ENCODE results near the gene C1orf35. TPM values are rescaled to one million over a fixed set of nuclear protein-coding genes. Genes with fewer than 3 reads are reported as not detected.
A peak's percentile ranks its signal among the peaks of the same experiment; 100 is the strongest.

C1orf35 gene
- total and polyA plus RNA-seq, 4 donors, result 4.0 to 7.5 (median 6.4) TPM

- Histone ChIP-seq H3K36me3 (ENCODE audit: control insufficient read depth in 4 of 4, insufficient read depth in 3 of 4, low read depth in 1 of 4, low read length in 3 of 4) (peaks cover 4 to 19% (median 12%) of the 10 kb centered on the region in 4 donors), H3K9me3 (ENCODE audit: control insufficient read depth in 4 of 4, low read length in 3 of 4) (no peaks in the 10 kb centered on the region), H3K27ac (ENCODE audit: low read depth in 1 of 2, low read length in 2 of 2) (peak overlapping the region; percentile 82 to 89), H3K4me3 (ENCODE audit: low read depth in 1 of 3, low read length in 3 of 3) (no peak overlapping the region), H3K4me1 (ENCODE audit: control insufficient read depth in 4 of 4, insufficient read depth in 4 of 4, low read length in 3 of 4) (peaks cover 10 to 57% (median 38%) of the 10 kb centered on the region in 4 donors), H3K27me3 (ENCODE audit: control insufficient read depth in 4 of 4, insufficient read depth in 4 of 4, low read length in 3 of 4) (no peaks in the 10 kb centered on the region), H3K9ac (ENCODE audit: low read depth in 1 of 2, low read length in 2 of 2) (no peak overlapping the region)
- TF ChIP-seq JUND (IDR thresholded peaks at IDR 0.05) (no peak), HNF4G (IDR thresholded peaks at IDR 0.05) (no peak), SP1 (IDR thresholded peaks at IDR 0.05) (peak; percentile 23), EGR1 (IDR thresholded peaks at IDR 0.05; ENCODE audit: low read depth in 2 of 2) (no peak), HNF4A (conservative IDR thresholded peaks at IDR 0.05) (peak in 1 of 2 donors; percentile 13), FOXA1 (IDR thresholded peaks at IDR 0.05) (no peak), RXRA (IDR thresholded peaks at IDR 0.05) (peak in 1 of 2 donors; percentile 34)
- TF ChIP-seq, protein P1, sequence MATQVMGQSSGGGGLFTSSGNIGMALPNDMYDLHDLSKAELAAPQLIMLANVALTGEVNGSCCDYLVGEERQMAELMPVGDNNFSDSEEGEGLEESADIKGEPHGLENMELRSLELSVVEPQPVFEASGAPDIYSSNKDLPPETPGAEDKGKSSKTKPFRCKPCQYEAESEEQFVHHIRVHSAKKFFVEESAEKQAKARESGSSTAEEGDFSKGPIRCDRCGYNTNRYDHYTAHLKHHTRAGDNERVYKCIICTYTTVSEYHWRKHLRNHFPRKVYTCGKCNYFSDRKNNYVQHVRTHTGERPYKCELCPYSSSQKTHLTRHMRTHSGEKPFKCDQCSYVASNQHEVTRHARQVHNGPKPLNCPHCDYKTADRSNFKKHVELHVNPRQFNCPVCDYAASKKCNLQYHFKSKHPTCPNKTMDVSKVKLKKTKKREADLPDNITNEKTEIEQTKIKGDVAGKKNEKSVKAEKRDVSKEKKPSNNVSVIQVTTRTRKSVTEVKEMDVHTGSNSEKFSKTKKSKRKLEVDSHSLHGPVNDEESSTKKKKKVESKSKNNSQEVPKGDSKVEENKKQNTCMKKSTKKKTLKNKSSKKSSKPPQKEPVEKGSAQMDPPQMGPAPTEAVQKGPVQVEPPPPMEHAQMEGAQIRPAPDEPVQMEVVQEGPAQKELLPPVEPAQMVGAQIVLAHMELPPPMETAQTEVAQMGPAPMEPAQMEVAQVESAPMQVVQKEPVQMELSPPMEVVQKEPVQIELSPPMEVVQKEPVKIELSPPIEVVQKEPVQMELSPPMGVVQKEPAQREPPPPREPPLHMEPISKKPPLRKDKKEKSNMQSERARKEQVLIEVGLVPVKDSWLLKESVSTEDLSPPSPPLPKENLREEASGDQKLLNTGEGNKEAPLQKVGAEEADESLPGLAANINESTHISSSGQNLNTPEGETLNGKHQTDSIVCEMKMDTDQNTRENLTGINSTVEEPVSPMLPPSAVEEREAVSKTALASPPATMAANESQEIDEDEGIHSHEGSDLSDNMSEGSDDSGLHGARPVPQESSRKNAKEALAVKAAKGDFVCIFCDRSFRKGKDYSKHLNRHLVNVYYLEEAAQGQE (IDR thresholded peaks at IDR 0.05), result no peak
- WGBS, result 56% methylated on average over 7 of the region's 7 CpGs
- DNase-seq (ENCODE audit: low spot score), result no peak
These were observed 1.6 kb upstream of the C1orf35 start for GRCh38 chr1:228104526-228105269.

- DNase-seq (ENCODE audit: low spot score), result peak; percentile 69
These were observed 933 bp downstream of the C1orf35 start for GRCh38 chr1:228101994-228102790.

More at GRCh38 chr1:228101994-228102790, 933 bp downstream of the C1orf35 start:
- no peak overlapping the region for H3K9ac ChIP-seq (ENCODE audit: low read depth in 1 of 2, low read length in 2 of 2)
- H3K9me3 ChIP-seq (ENCODE audit: control insufficient read depth in 4 of 4, low read length in 3 of 4), result no peaks in the 10 kb centered on the region
- TF ChIP-seq YY1 (IDR thresholded peaks at IDR 0.05) (no peak), NR2F2 (IDR thresholded peaks at IDR 0.05) (no peak), FOXA2 (IDR thresholded peaks at IDR 0.05) (no peak), ATF3 (IDR thresholded peaks at IDR 0.05) (no peak), RXRA (IDR thresholded peaks at IDR 0.05) (no peak), MAX (IDR thresholded peaks at IDR 0.05) (no peak), ZBTB33 (IDR thresholded peaks at IDR 0.05) (no peak), TAF1 (conservative IDR thresholded peaks at IDR 0.05) (no peak), FOXA1 (IDR thresholded peaks at IDR 0.05) (no peak), SP1 (IDR thresholded peaks at IDR 0.05) (no peak), GABPA (IDR thresholded peaks at IDR 0.05 in 1 of 2, conservative IDR thresholded peaks at IDR 0.05 in 1 of 2) (no peak), RAD21 (IDR thresholded peaks at IDR 0.05) (no peak), HNF4A (conservative IDR thresholded peaks at IDR 0.05) (no peak), JUND (IDR thresholded peaks at IDR 0.05) (no peak), CTCF (IDR thresholded peaks at IDR 0.05; ENCODE audit: low read depth, low read length, missing input control) (no peak), HNF4G (IDR thresholded peaks at IDR 0.05) (no peak), EGR1 (IDR thresholded peaks at IDR 0.05; ENCODE audit: low read depth in 2 of 2) (no peak)
- TF ChIP-seq, protein P1 (IDR thresholded peaks at IDR 0.05), result no peak
- H3K36me3 ChIP-seq (ENCODE audit: control insufficient read depth in 4 of 4, insufficient read depth in 3 of 4, low read depth in 1 of 4, low read length in 3 of 4), result peaks cover 9 to 40% (median 28%) of the 10 kb centered on the region in 4 donors
- no peaks in the 10 kb centered on the region for H3K27me3 ChIP-seq (ENCODE audit: control insufficient read depth in 4 of 4, insufficient read depth in 4 of 4, low read length in 3 of 4)
- no peak overlapping the region for H3K27ac ChIP-seq (ENCODE audit: low read depth in 1 of 2, low read length in 2 of 2)
- H3K4me3 ChIP-seq (ENCODE audit: low read depth in 1 of 3, low read length in 3 of 3), result peak overlapping the region; percentile 45 to 90 (median 82)
- peaks cover 10 to 44% (median 26%) of the 10 kb centered on the region in 4 donors for H3K4me1 ChIP-seq (ENCODE audit: control insufficient read depth in 4 of 4, insufficient read depth in 4 of 4, low read length in 3 of 4)
- WGBS, result 8% methylated on average over 73 of the region's 73 CpGs

Measured in liver (tissue), 9 donors.